ENCODE results near the gene ABLIM1.

DNA sequence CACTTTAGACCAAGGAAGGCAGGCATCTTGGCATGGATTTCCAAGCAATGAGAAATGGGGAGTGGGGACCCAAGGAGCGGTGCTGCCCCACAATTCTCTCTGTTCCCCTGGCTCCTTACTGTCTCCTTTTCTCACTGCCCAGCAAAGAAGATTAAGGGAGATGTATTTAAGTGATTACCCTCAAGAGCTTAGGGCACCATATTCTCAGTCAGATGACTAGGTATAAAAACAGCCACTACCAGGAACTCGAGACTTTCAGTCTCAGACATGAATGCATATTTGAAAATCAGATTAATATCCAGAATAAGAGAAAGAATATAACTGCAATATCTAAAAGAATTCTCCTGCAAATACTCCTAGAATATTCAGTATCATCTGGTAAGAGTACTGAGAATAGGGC lies at the start of gene ABLIM1:
- TF ChIP-seq, protein P1, sequence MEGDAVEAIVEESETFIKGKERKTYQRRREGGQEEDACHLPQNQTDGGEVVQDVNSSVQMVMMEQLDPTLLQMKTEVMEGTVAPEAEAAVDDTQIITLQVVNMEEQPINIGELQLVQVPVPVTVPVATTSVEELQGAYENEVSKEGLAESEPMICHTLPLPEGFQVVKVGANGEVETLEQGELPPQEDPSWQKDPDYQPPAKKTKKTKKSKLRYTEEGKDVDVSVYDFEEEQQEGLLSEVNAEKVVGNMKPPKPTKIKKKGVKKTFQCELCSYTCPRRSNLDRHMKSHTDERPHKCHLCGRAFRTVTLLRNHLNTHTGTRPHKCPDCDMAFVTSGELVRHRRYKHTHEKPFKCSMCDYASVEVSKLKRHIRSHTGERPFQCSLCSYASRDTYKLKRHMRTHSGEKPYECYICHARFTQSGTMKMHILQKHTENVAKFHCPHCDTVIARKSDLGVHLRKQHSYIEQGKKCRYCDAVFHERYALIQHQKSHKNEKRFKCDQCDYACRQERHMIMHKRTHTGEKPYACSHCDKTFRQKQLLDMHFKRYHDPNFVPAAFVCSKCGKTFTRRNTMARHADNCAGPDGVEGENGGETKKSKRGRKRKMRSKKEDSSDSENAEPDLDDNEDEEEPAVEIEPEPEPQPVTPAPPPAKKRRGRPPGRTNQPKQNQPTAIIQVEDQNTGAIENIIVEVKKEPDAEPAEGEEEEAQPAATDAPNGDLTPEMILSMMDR (IDR thresholded peaks at IDR 0.05; ENCODE audit: poor library complexity, severe bottlenecking), result no peak
- no peak for TF ChIP-seq RAD21 (conservative IDR thresholded peaks at IDR 0.05)
- TF ChIP-seq, protein P2, sequence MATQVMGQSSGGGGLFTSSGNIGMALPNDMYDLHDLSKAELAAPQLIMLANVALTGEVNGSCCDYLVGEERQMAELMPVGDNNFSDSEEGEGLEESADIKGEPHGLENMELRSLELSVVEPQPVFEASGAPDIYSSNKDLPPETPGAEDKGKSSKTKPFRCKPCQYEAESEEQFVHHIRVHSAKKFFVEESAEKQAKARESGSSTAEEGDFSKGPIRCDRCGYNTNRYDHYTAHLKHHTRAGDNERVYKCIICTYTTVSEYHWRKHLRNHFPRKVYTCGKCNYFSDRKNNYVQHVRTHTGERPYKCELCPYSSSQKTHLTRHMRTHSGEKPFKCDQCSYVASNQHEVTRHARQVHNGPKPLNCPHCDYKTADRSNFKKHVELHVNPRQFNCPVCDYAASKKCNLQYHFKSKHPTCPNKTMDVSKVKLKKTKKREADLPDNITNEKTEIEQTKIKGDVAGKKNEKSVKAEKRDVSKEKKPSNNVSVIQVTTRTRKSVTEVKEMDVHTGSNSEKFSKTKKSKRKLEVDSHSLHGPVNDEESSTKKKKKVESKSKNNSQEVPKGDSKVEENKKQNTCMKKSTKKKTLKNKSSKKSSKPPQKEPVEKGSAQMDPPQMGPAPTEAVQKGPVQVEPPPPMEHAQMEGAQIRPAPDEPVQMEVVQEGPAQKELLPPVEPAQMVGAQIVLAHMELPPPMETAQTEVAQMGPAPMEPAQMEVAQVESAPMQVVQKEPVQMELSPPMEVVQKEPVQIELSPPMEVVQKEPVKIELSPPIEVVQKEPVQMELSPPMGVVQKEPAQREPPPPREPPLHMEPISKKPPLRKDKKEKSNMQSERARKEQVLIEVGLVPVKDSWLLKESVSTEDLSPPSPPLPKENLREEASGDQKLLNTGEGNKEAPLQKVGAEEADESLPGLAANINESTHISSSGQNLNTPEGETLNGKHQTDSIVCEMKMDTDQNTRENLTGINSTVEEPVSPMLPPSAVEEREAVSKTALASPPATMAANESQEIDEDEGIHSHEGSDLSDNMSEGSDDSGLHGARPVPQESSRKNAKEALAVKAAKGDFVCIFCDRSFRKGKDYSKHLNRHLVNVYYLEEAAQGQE (IDR thresholded peaks at IDR 0.05; ENCODE audit: borderline replicate concordance), result no peak
- TF ChIP-seq POLR2AphosphoS5 (IDR thresholded peaks at IDR 0.05), result no peak
- TF ChIP-seq EZH2 (IDR thresholded peaks at IDR 0.05; ENCODE audit: borderline replicate concordance, insufficient read depth, low read length, poor library complexity, severe bottlenecking), result no peak
- no peak for TF ChIP-seq EP300 (conservative IDR thresholded peaks at IDR 0.05; ENCODE audit: poor library complexity, severe bottlenecking)
- no peak for TF ChIP-seq TAF1 (IDR thresholded peaks at IDR 0.05; ENCODE audit: low read depth)
- no peak for TF ChIP-seq MXI1 (conservative IDR thresholded peaks at IDR 0.05; ENCODE audit: poor library complexity, severe bottlenecking)
- TF ChIP-seq SMC3 (conservative IDR thresholded peaks at IDR 0.05; ENCODE audit: poor library complexity), result no peak
